SU-DHL-6 (cell line): Measurements from ENCODE around the gene MED20.

ENCODE experiments used
- EZH2phosphoT487 ChIP-seq: fragments of 200-600 bp; sonication (generic), shearing (Covaris generic); conservative IDR thresholded peaks from 2 replicates; pipeline ENCODE4 v1.6.1; 2018; ENCODE audit warnings: mild to moderate bottlenecking, antibody characterized with exemption, low read length, moderate library complexity, mixed read lengths
- TF ChIP-seq, protein P1 (sequence below): fragments of 200-600 bp; sonication (generic); IDR thresholded peaks from one replicate; pipeline ENCODE4 v1.5.1; 2017; ENCODE audit warnings: antibody characterized with exemption, mild to moderate bottlenecking, low read length, moderate library complexity; ENCODE audit not compliant: insufficient read depth, poor library complexity, severe bottlenecking

DNA sequence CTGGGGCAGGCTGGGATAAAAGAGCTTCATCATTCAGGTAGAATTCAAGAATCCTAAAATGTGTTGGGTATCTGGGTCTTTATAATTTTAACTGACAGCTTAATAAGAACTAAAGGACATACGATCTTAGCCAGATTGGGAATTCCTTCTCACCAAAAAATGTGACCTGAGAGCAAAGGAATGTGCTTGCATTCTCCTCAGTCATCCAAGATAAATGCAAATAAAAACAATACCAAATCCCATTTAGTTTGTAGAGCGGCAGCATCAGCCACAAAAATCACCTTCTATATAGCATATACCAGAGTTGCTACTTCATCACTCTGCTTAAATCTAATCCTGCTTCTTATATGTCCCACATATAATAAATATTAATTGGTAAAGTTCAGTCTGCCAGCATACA, 42.7 kb downstream of the MED20 start:
- TF ChIP-seq, protein P1, sequence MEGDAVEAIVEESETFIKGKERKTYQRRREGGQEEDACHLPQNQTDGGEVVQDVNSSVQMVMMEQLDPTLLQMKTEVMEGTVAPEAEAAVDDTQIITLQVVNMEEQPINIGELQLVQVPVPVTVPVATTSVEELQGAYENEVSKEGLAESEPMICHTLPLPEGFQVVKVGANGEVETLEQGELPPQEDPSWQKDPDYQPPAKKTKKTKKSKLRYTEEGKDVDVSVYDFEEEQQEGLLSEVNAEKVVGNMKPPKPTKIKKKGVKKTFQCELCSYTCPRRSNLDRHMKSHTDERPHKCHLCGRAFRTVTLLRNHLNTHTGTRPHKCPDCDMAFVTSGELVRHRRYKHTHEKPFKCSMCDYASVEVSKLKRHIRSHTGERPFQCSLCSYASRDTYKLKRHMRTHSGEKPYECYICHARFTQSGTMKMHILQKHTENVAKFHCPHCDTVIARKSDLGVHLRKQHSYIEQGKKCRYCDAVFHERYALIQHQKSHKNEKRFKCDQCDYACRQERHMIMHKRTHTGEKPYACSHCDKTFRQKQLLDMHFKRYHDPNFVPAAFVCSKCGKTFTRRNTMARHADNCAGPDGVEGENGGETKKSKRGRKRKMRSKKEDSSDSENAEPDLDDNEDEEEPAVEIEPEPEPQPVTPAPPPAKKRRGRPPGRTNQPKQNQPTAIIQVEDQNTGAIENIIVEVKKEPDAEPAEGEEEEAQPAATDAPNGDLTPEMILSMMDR, result no peak
- no peak for TF ChIP-seq EZH2phosphoT487
